ENCODE measurements around the gene RAB10. TPM values are rescaled to one million over a fixed set of nuclear protein-coding genes. Genes with fewer than 3 reads are reported as not detected.
A peak's percentile ranks its signal among the peaks of the same experiment; 100 is the strongest.

Gene RAB10
- total and polyA plus RNA-seq, 2 experiments from 2014 or later: 86.7 to 151 TPM

DNA sequence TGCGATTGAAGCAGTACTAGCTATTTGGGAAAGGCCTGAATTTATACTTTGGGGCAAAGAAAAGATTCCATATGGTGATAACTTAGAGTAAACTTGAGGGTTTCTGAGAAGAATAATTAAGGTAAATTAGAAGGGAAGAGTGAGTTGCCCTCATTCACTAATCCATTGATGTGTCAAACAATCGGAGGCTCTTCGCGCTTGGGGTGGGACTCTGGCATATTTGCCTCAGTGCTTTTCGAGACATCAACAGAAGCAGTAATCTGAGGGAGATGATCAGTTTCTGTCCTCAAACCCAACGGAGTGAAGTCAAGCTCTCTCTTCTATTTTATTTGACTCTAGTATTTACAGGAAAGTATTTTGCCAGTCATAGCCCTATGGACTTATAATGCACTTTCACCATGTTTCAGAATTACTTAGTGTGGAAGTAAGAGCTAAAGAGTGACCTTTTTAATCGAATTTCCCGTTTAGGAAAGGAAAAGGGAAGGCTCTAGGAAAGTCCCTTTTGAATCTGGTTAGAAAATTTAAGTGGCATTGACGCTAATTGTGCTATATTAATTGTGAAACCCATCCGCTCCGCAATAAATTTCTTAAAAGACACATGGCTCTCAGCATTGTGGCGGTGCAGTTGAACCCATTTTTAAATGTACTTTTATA, 1.3 kb downstream of the RAB10 start:
- peak; percentile 46 for DNase-seq
- no peaks in the 10 kb centered on the region for H3K36me3 ChIP-seq (ENCODE audit: low read depth)
- H3K4me1 ChIP-seq (ENCODE audit: insufficient read depth): peaks cover 16% of the 10 kb centered on the region
- TF ChIP-seq EZH2phosphoT487 (IDR thresholded peaks at IDR 0.05; ENCODE audit: insufficient read depth, low read depth): no peak
- no peak for TF ChIP-seq EZH2 (IDR thresholded peaks at IDR 0.05; ENCODE audit: insufficient read depth, poor library complexity, severe bottlenecking)
- no peaks in the 10 kb centered on the region for H3K9me2 ChIP-seq (ENCODE audit: insufficient read depth)
- H3K4me2 ChIP-seq (ENCODE audit: unreplicated experiment): peak overlapping the region; percentile 93
- H3F3A ChIP-seq (ENCODE audit: insufficient read depth): peaks cover 16% of the 10 kb centered on the region; the same call in 1 of the 2 replicates
- H3K4me3 ChIP-seq: peak overlapping the region; percentile 97
- H3K9me3 ChIP-seq (ENCODE audit: low read depth): no peaks in the 10 kb centered on the region
- H2AFZ ChIP-seq: peak overlapping the region; percentile 69; the same call in 1 of the 2 replicates
- WGBS, 2 experiments (ENCODE audit: low coverage in 1 of 2, low lambda C conversion rate in 2 of 2, missing lambda C conversion rate in 2 of 2): 3% methylated on average over 12 of the region's 12 CpGs
- peak overlapping the region; percentile 80 for H3K27ac ChIP-seq
- in situ Hi-C loops (cut with MboI): no loop called here
- peaks cover 22% of the 10 kb centered on the region for H4K20me1 ChIP-seq (ENCODE audit: insufficient read depth)
- H3K27me3 ChIP-seq (replicated peaks; ENCODE audit: insufficient read depth): no peaks in the 10 kb centered on the region
- H3K79me2 ChIP-seq (ENCODE audit: insufficient read depth): peaks cover 74% of the 10 kb centered on the region
- peak overlapping the region; percentile 85 for H3K9ac ChIP-seq

DNA sequence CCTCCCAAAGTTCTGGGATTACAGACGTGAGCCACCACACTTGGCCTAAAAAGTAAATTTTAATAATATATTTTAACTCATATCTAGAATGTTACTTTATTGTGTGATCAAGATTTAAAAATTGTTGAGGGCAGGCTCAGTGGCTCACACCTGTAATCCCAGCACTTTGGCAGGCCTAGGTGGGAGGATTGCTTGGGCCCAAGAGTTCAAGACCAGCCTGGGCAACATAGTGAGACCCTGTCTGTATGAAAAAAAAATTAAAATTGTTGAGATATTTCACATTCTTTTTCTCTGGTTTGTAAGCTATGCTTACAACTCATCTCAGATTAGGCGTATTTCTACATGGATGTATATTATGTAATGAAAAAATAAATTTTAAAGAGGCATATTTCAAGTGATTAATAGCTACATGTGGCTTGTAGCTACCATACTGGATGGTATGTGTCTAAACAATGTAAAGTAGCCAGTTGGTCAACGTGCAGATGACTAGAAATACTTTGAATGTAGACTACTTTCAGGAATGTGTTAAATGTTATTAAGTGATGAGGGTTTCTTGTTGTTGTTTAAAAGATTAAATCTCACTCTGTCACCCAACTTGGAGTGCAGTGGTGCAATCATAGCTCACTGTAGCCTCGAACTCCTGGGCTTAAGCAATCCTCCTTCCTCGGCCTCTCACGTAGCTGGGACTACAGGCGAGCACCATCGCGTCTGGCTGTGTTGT, 5.9 kb downstream of the RAB10 start:
- peak overlapping the region; percentile 21 for H3K4me2 ChIP-seq (ENCODE audit: unreplicated experiment)
- no peaks in the 10 kb centered on the region for H3K36me3 ChIP-seq (ENCODE audit: low read depth)
- peaks cover 25% of the 10 kb centered on the region for H3K4me1 ChIP-seq (ENCODE audit: insufficient read depth)
- TF ChIP-seq EZH2phosphoT487 (IDR thresholded peaks at IDR 0.05; ENCODE audit: insufficient read depth, low read depth): no peak
- TF ChIP-seq EZH2 (IDR thresholded peaks at IDR 0.05; ENCODE audit: insufficient read depth, poor library complexity, severe bottlenecking): no peak
- no peak overlapping the region for H3K9ac ChIP-seq
- H3K9me3 ChIP-seq (ENCODE audit: low read depth): no peaks in the 10 kb centered on the region
- no peak overlapping the region for H3K27ac ChIP-seq
- peaks cover 100% of the 10 kb centered on the region for H3K79me2 ChIP-seq (ENCODE audit: insufficient read depth)
- in situ Hi-C loops (cut with MboI): no loop called here
- 74 to 77% methylated on average over 9 of the region's 9 CpGs for WGBS, 2 experiments (ENCODE audit: low coverage in 1 of 2, low lambda C conversion rate in 2 of 2, missing lambda C conversion rate in 2 of 2)
- no peaks in the 10 kb centered on the region for H3K27me3 ChIP-seq (replicated peaks; ENCODE audit: insufficient read depth)
- no peak overlapping the region for H2AFZ ChIP-seq
- peaks cover 14% of the 10 kb centered on the region for H3F3A ChIP-seq (ENCODE audit: insufficient read depth)
- no peak overlapping the region for H3K4me3 ChIP-seq
- H3K9me2 ChIP-seq (ENCODE audit: insufficient read depth): no peaks in the 10 kb centered on the region
- no peak for DNase-seq
- peaks cover 46% of the 10 kb centered on the region for H4K20me1 ChIP-seq (ENCODE audit: insufficient read depth)

DNA sequence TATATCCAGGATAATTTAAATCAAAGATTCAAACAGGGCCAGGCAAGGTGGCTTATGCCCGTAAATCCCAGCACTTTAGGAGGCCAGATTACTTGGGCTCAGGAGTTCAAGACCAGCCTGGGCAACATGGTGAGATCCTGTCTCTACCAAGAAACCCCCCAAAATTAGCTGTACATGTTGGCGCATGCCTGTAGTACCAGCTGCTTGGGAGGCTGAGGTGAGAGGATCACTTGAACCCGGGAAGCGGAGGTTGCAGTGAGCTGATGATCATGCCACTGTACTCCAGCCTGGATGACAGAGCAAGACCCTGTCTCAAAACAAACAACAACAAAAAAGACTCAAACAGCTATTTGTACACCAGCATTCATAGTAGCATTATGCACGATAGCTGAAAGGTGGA, 9.2 kb downstream of the RAB10 start:
- peaks cover 4% of the 10 kb centered on the region; the same call in 1 of the 2 replicates for H3F3A ChIP-seq (ENCODE audit: insufficient read depth)
- 94% methylated on average over 5 of the region's 5 CpGs for WGBS, 2 experiments (ENCODE audit: low coverage in 1 of 2, low lambda C conversion rate in 2 of 2, missing lambda C conversion rate in 2 of 2)
- H3K9me2 ChIP-seq (ENCODE audit: insufficient read depth): no peaks in the 10 kb centered on the region
- no peak overlapping the region for H3K4me3 ChIP-seq
- in situ Hi-C loops (cut with MboI): no loop called here
- peaks cover 100% of the 10 kb centered on the region for H3K79me2 ChIP-seq (ENCODE audit: insufficient read depth)
- H3K4me2 ChIP-seq (ENCODE audit: unreplicated experiment): no peak overlapping the region
- TF ChIP-seq EZH2phosphoT487 (IDR thresholded peaks at IDR 0.05; ENCODE audit: insufficient read depth, low read depth): no peak
- TF ChIP-seq EZH2 (IDR thresholded peaks at IDR 0.05; ENCODE audit: insufficient read depth, poor library complexity, severe bottlenecking): no peak
- no peaks in the 10 kb centered on the region for H3K27me3 ChIP-seq (replicated peaks; ENCODE audit: insufficient read depth)
- DNase-seq: no peak
- no peaks in the 10 kb centered on the region for H3K36me3 ChIP-seq (ENCODE audit: low read depth)
- no peak overlapping the region for H3K27ac ChIP-seq
- peaks cover 15% of the 10 kb centered on the region for H3K4me1 ChIP-seq (ENCODE audit: insufficient read depth)
- H3K9me3 ChIP-seq (ENCODE audit: low read depth): no peaks in the 10 kb centered on the region
- H4K20me1 ChIP-seq (ENCODE audit: insufficient read depth): peaks cover 34% of the 10 kb centered on the region; the same call in 1 of the 2 replicates
- no peak overlapping the region for H2AFZ ChIP-seq
- no peak overlapping the region for H3K9ac ChIP-seq

DNA sequence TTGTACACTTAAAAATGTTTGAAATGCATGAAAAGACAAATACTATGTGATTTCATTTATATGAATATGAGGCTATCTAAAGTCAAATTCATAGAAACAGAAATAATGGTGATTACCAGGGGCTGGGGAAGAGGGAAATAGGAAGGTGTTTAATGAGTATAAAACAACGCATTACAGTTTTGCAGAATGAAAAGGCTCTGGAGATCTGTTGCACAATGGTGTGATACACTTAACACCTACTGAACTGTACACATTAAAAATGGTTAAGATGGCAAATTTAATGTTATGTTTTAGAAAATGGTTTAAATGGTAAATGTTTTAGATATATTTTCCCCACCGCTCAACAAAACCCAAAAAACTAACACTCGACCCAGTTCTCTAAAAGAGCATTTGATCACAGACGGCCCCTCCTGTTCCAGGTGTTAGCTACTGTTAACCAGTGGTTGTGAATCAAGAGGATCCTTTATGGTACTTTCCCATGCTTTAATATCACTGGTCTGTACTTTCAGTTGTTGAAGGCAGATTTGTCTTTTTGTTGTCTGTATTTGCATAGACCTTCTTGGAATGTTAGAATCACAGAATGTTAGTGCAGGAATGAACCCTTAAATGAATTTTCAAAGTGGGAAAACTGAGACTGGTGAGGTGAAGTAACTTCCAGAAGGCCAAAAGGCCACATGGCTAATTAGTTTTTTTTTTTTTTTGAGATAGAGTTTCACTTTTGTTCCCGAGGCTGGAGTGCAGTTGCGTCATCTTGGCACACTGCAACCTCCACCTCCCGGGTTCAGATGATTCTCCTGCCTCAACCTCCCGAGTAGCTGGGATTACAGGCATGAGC, 10.2 kb downstream of the RAB10 start:
- no peak for TF ChIP-seq EZH2 (IDR thresholded peaks at IDR 0.05; ENCODE audit: insufficient read depth, poor library complexity, severe bottlenecking)
- no peak for TF ChIP-seq EZH2phosphoT487 (IDR thresholded peaks at IDR 0.05; ENCODE audit: insufficient read depth, low read depth)
- in situ Hi-C loops (cut with MboI): no loop called here
- DNase-seq: peak; percentile 55
- Histone ChIP-seq H3K79me2 (ENCODE audit: insufficient read depth) (peaks cover 100% of the 10 kb centered on the region), H3K4me1 (ENCODE audit: insufficient read depth) (peaks cover 24% of the 10 kb centered on the region), H2AFZ (peak overlapping the region; percentile 36; the same call in 1 of the 2 replicates), H4K20me1 (ENCODE audit: insufficient read depth) (peaks cover 40% of the 10 kb centered on the region; the same call in 1 of the 2 replicates), H3K9me2 (ENCODE audit: insufficient read depth) (no peaks in the 10 kb centered on the region), H3K9ac (peak overlapping the region; percentile 60), H3K27me3 (replicated peaks; ENCODE audit: insufficient read depth) (no peaks in the 10 kb centered on the region), H3K27ac (peak overlapping the region; percentile 45), H3K9me3 (ENCODE audit: low read depth) (no peaks in the 10 kb centered on the region), H3F3A (ENCODE audit: insufficient read depth) (peaks cover 9% of the 10 kb centered on the region; the same call in 1 of the 2 replicates), H3K36me3 (ENCODE audit: low read depth) (no peaks in the 10 kb centered on the region), H3K4me2 (ENCODE audit: unreplicated experiment) (peak overlapping the region; percentile 73), H3K4me3 (peak overlapping the region; percentile 53)
- WGBS, 2 experiments (ENCODE audit: low coverage in 1 of 2, low lambda C conversion rate in 2 of 2, missing lambda C conversion rate in 2 of 2): 48 to 49% methylated on average over 8 of the region's 8 CpGs
